NCI-H748 treated with DMSO at 0.1 percent for 48 hours (cell line): ENCODE data around the gene FAM180A.

Experiments
- DNase-seq: peaks from one replicate; lab custom pipeline; 2025; lab: John Stamatoyannopoulos, UW

Gene FAM180A

GRCh38 chr7:135771961-135772638, 23.5 kb upstream of the FAM180A start:
- no peak for DNase-seq

GRCh38 chr7:135771051-135771450, 22.4 kb upstream of the FAM180A start:
- no peak for DNase-seq

- no peak for DNase-seq
Observed at GRCh38 chr7:135770139-135770710, 21.6 kb upstream of the FAM180A start.

- DNase-seq: no peak
Observed at GRCh38 chr7:135769005-135769802, 20.6 kb upstream of the FAM180A start.

GRCh38 chr7:135768467-135768866, 19.9 kb upstream of the FAM180A start:
- no peak for DNase-seq

- no peak for DNase-seq
Observed at GRCh38 chr7:135768064-135768463, 19.5 kb upstream of the FAM180A start.

GRCh38 chr7:135763261-135763660, 14.6 kb upstream of the FAM180A start:
- DNase-seq: no peak

- no peak for DNase-seq
Observed at GRCh38 chr7:135761751-135762488, 13.3 kb upstream of the FAM180A start.

- DNase-seq: no peak
Observed at GRCh38 chr7:135759532-135759931, 10.9 kb upstream of the FAM180A start.

GRCh38 chr7:135758531-135758932, 9.9 kb upstream of the FAM180A start:
- no peak for DNase-seq

GRCh38 chr7:135757719-135758411, 9.3 kb upstream of the FAM180A start:
- no peak for DNase-seq

GRCh38 chr7:135756191-135756590, 7.6 kb upstream of the FAM180A start:
- no peak for DNase-seq

GRCh38 chr7:135755351-135755753, 6.7 kb upstream of the FAM180A start:
- peak; percentile 32 for DNase-seq

GRCh38 chr7:135753616-135754413, 5.2 kb upstream of the FAM180A start:
- DNase-seq: no peak

- DNase-seq: no peak
Observed at GRCh38 chr7:135747366-135747765, 1.2 kb downstream of the FAM180A start.

- no peak for DNase-seq
Observed at GRCh38 chr7:135745703-135746312, 2.8 kb downstream of the FAM180A start.

GRCh38 chr7:135744938-135745702, 3.5 kb downstream of the FAM180A start:
- no peak for DNase-seq

- DNase-seq: no peak
Observed at GRCh38 chr7:135743907-135744731, 4.5 kb downstream of the FAM180A start.

- DNase-seq: no peak
Observed at GRCh38 chr7:135742371-135742770, 6.2 kb downstream of the FAM180A start.
